Body of pancreas (tissue), 4 donors: ENCODE data around the gene SLC27A2. TPM values are rescaled to one million over a fixed set of nuclear protein-coding genes. Genes with fewer than 3 reads are reported as not detected.

Source experiments
- ATAC-seq: fragments of 150-250 bp; one replicate; pipeline ENCODE4 v1.9.1; 2016
- DNase-seq, 4 donors: peaks; one replicate each; pipeline ENCODE4 v3.0.0-alpha.2; 2019
- H3K27ac ChIP-seq, 4 donors: fragments of 200-600 bp; sonication (generic); 1 replicate in 3 of 4; 2 replicates in 1 of 4; pipeline versions ENCODE4 v1.5.1 to v1.6.1; 2016 to 2019; ENCODE audit warnings: mild to moderate bottlenecking in 1 of 4, mixed read lengths in 1 of 4, moderate library complexity in 1 of 4
- H3K27me3 ChIP-seq, 2 donors: fragments of 200-600 bp; sonication (generic); one replicate each; pipeline ENCODE4 v1.6.0; 2016; ENCODE audit warnings: mild to moderate bottlenecking in 1 of 2
- H3K36me3 ChIP-seq, 2 donors: fragments of 200-600 bp; sonication (generic); replicated peaks in 1 of 2; 2 replicates each; pipeline ENCODE4 v1.5.1; 2016; ENCODE audit warnings: low read depth in 2 of 2; ENCODE audit not compliant: insufficient read depth in 1 of 2
- H3K4me1 ChIP-seq: fragments of 200-600 bp; sonication (generic); one replicate; pipeline ENCODE4 v1.6.0; 2016
- H3K4me3 ChIP-seq, 2 donors: fragments of 200-600 bp; sonication (generic); 1 replicate in 1 of 2; 2 replicates in 1 of 2; pipeline ENCODE4 v1.5.1; 2016 to 2019
- H3K9me3 ChIP-seq, 3 donors: fragments of 200-600 bp; sonication (generic); 1 replicate in 2 of 3; 2 replicates in 1 of 3; pipeline ENCODE4 v1.5.1; 2016
- CTCF ChIP-seq, 7 experiments: fragments of 450-650 bp in 4 of 7; fragments of 200-600 bp in 3 of 7; sonication (generic) in 3 of 7; IDR thresholded peaks; one replicate each; pipeline ENCODE4 v1.5.1; 2016 to 2019; ENCODE audit warnings: antibody characterized with exemption in 7 of 7
- POLR2A ChIP-seq, 3 donors: fragments of 450-650 bp; IDR thresholded peaks; one replicate each; pipeline ENCODE4 v1.6.1; 2016; ENCODE audit warnings: antibody characterized with exemption in 3 of 3, mild to moderate bottlenecking in 2 of 3
- WGBS, 2 donors: methylation state at CpG; one replicate each; pipeline ENCODE4 v1.1.5; 2017; 5-methylcytosine and 5-hydroxymethylcytosine counted together
- intact Hi-C: fragments of 100-400 bp; cut with DNase I; formaldehyde crosslinking; loops from one replicate; pipeline ENCODE4 v1.15.1; 2023
- small RNA-seq: library from RNA; depleted of rRNA; stranded (forward); fragments of <200 nt; gene quantifications from one replicate; pipeline ENCODE3, GENCODE V24; 2016
- total RNA-seq, 2 donors: library from RNA; depleted of rRNA; stranded (reverse); fragments of >200 nt; gene quantifications; one replicate each; pipeline ENCODE4 v1.1.0, GENCODE V29; 2016

The SLC27A2 gene
- total RNA-seq, 2 donors from 2014 or later = 3.9 to 4.6 TPM

GRCh38 chr15:50281427-50281826 lies 99.4 kb downstream of the SLC27A2 start:
- TF ChIP-seq POLR2A (IDR thresholded peaks at IDR 0.05) = no peak
- TF ChIP-seq CTCF (IDR thresholded peaks at IDR 0.05) = no peak
- Histone ChIP-seq H3K4me3 (no peak overlapping the region), H3K27me3 (no peaks in the 10 kb centered on the region), H3K9me3 (no peaks in the 10 kb centered on the region), H3K27ac (no peak overlapping the region), H3K36me3 (peaks cover 0 to 3% of the 10 kb centered on the region in 2 donors), H3K4me1 (no peaks in the 10 kb centered on the region)
- intact Hi-C loops = no loop called here
- ATAC-seq (no peak), DNase-seq (no peak)
- 91 to 94% methylated on average over 5 of the region's 5 CpGs for WGBS, 2 donors

Small RNAs within 50 kb of the gene (small RNA-seq; reads per million reads assigned to genes)
- gene RF00019 = not detected

Other genes with a start within 250 kb of the SLC27A2 start
- 1 to 10 TPM; 3.1 to 6.6 TPM for gene ATP8B4, start 63.0 kb upstream of the SLC27A2 start, total RNA-seq
- not detected for gene HDC, start 83.5 kb downstream of the SLC27A2 start, total RNA-seq
- 1 to 10 TPM; 4.9 to 6.7 TPM for gene GABPB1, start 173.0 kb downstream of the SLC27A2 start, total RNA-seq
- gene USP8, start 242.2 kb downstream of the SLC27A2 start, total RNA-seq = 10 to 100 TPM; 32.4 to 34.6 TPM